Measurements from ENCODE around the gene POMT2. TPM values are rescaled to one million over a fixed set of nuclear protein-coding genes. Genes with fewer than 3 reads are reported as not detected.

The POMT2 gene
- total RNA-seq, 1 donor from 2014 or later: 14.6 TPM

- H3K27ac ChIP-seq (ENCODE audit: low read depth, low read length): no peak overlapping the region
- no peak overlapping the region for H3K9ac ChIP-seq (ENCODE audit: low read depth in 1 of 3, low read length in 3 of 3)
- H3K4me1 ChIP-seq (ENCODE audit: control insufficient read depth in 3 of 3, insufficient read depth in 3 of 3, low read length in 3 of 3): peaks cover 0 to 6% (median 0%) of the 10 kb centered on the region in 3 donors
- no peaks in the 10 kb centered on the region for H3K9me3 ChIP-seq (ENCODE audit: control insufficient read depth in 3 of 3, low read length in 3 of 3)
- H3K36me3 ChIP-seq (ENCODE audit: control insufficient read depth in 3 of 3, insufficient read depth in 3 of 3, low read length in 3 of 3): peaks cover 17 to 24% (median 20%) of the 10 kb centered on the region in 3 donors
- H3K27me3 ChIP-seq (ENCODE audit: control insufficient read depth in 3 of 3, insufficient read depth in 3 of 3, low read length in 3 of 3): peaks cover 36 to 45% (median 38%) of the 10 kb centered on the region in 3 donors
- H3K4me3 ChIP-seq (ENCODE audit: low read length in 3 of 3): no peak overlapping the region
Observed at GRCh38 chr14:77273796-77274195, 46.9 kb downstream of the POMT2 start.

GRCh38 chr14:77272261-77272660 lies 48.4 kb downstream of the POMT2 start:
- peaks cover 0 to 6% (median 0%) of the 10 kb centered on the region in 3 donors for H3K4me1 ChIP-seq (ENCODE audit: control insufficient read depth in 3 of 3, insufficient read depth in 3 of 3, low read length in 3 of 3)
- peaks cover 0 to 3% (median 2%) of the 10 kb centered on the region in 3 donors for H3K9me3 ChIP-seq (ENCODE audit: control insufficient read depth in 3 of 3, low read length in 3 of 3)
- no peak overlapping the region for H3K27ac ChIP-seq (ENCODE audit: low read depth, low read length)
- H3K36me3 ChIP-seq (ENCODE audit: control insufficient read depth in 3 of 3, insufficient read depth in 3 of 3, low read length in 3 of 3): peaks cover 8 to 11% (median 8%) of the 10 kb centered on the region in 3 donors
- no peak overlapping the region for H3K4me3 ChIP-seq (ENCODE audit: low read length in 3 of 3)
- no peak overlapping the region for H3K9ac ChIP-seq (ENCODE audit: low read depth in 1 of 3, low read length in 3 of 3)
- H3K27me3 ChIP-seq (ENCODE audit: control insufficient read depth in 3 of 3, insufficient read depth in 3 of 3, low read length in 3 of 3): peaks cover 42 to 55% (median 51%) of the 10 kb centered on the region in 3 donors

DNA sequence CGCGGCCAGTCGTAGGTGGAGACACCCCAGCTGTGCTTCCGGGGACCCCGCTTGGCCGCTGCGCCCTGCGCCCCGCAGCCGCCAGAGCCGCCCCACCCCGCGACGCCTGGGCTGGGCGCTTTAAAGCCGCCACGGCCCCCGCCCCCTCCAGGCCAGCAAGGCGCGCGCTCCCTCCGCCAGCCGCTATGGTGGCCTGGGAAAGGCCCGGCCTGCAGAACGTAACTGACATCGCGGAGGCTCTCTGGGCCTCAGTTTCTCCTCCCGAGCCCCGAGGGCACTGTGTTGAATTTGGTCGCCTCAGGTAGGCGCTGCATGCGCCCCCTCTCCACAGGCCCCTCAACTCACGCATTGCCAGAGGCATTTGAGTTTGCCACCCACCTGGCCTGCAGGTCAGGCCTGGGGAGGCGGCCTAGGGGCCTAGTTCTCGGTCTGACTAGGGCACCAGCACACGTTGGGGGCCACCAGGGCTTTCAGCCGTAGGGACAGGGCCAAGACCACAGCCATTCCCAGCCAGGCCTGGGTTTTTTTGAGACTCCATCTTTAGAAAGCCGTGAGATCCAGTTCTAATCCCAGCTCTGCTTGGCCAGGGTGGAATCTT lies 49.5 kb downstream of the POMT2 start, which contains the start of gene NGB:
Gene NGB (minus strand): TSS at position 94 of the 598 bp plus-strand sequence. CDS start 269 bp downstream, outside the sequence.
- Histone ChIP-seq H3K9me3 (ENCODE audit: control insufficient read depth in 3 of 3, low read length in 3 of 3) (peaks cover 0 to 3% (median 2%) of the 10 kb centered on the region in 3 donors), H3K27me3 (ENCODE audit: control insufficient read depth in 3 of 3, insufficient read depth in 3 of 3, low read length in 3 of 3) (peaks cover 42 to 60% (median 56%) of the 10 kb centered on the region in 3 donors), H3K27ac (ENCODE audit: low read depth, low read length) (no peak within 1 kb of the TSS), H3K4me1 (ENCODE audit: control insufficient read depth in 3 of 3, insufficient read depth in 3 of 3, low read length in 3 of 3) (peaks cover 0 to 6% (median 0%) of the 10 kb centered on the region in 3 donors), H3K9ac (ENCODE audit: low read depth in 1 of 3, low read length in 3 of 3) (no peak within 1 kb of the TSS), H3K36me3 (ENCODE audit: control insufficient read depth in 3 of 3, insufficient read depth in 3 of 3, low read length in 3 of 3) (peaks cover 2 to 3% (median 2%) of the 10 kb centered on the region in 3 donors), H3K4me3 (ENCODE audit: low read length in 3 of 3) (no peak within 1 kb of the TSS)

GRCh38 chr14:77270361-77271112 lies 50.1 kb downstream of the POMT2 start:
- H3K27me3 ChIP-seq (ENCODE audit: control insufficient read depth in 3 of 3, insufficient read depth in 3 of 3, low read length in 3 of 3): peaks cover 44 to 61% (median 61%) of the 10 kb centered on the region in 3 donors
- peaks cover 0 to 3% (median 2%) of the 10 kb centered on the region in 3 donors for H3K9me3 ChIP-seq (ENCODE audit: control insufficient read depth in 3 of 3, low read length in 3 of 3)
- peaks cover 0 to 6% (median 0%) of the 10 kb centered on the region in 3 donors for H3K4me1 ChIP-seq (ENCODE audit: control insufficient read depth in 3 of 3, insufficient read depth in 3 of 3, low read length in 3 of 3)
- H3K36me3 ChIP-seq (ENCODE audit: control insufficient read depth in 3 of 3, insufficient read depth in 3 of 3, low read length in 3 of 3): no peaks in the 10 kb centered on the region
- no peak overlapping the region for H3K9ac ChIP-seq (ENCODE audit: low read depth in 1 of 3, low read length in 3 of 3)
- no peak overlapping the region for H3K27ac ChIP-seq (ENCODE audit: low read depth, low read length)
- H3K4me3 ChIP-seq (ENCODE audit: low read length in 3 of 3): no peak overlapping the region

DNA sequence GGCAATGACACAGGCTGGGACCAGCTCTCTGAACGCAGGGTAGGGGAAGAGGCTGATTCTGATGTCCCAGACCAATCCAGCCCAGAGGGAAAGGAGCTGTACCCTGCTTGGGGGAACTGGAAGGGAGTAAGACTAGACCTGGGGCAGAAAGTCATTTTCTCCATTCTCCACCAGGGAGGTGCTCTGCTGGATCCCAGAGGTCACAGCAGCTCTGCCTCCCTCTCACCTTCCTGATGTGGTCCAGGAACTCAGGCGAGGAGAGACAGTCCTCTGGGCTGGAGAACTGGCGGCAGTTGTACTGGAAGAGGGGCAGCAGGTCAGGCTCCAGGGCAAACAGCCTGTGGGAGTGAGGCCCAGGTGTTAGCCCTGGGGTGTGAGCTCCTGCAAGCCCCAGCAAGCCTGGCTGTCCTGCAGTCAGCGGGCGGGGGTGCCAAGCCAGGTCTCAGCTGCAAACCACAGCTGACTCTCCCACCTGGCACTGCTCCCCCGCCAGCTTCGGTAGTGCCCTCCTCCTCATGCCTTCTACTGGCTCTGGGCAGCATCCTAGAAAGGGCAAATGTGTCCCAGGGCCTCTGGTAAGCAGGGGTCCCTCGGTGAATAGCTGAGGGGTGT lies 51.6 kb downstream of the POMT2 start:
- Histone ChIP-seq H3K4me3 (ENCODE audit: low read length in 3 of 3) (no peak overlapping the region), H3K27ac (ENCODE audit: low read depth, low read length) (no peak overlapping the region), H3K4me1 (ENCODE audit: control insufficient read depth in 3 of 3, insufficient read depth in 3 of 3, low read length in 3 of 3) (peaks cover 0 to 16% (median 9%) of the 10 kb centered on the region in 3 donors), H3K36me3 (ENCODE audit: control insufficient read depth in 3 of 3, insufficient read depth in 3 of 3, low read length in 3 of 3) (no peaks in the 10 kb centered on the region), H3K27me3 (ENCODE audit: control insufficient read depth in 3 of 3, insufficient read depth in 3 of 3, low read length in 3 of 3) (peaks cover 44 to 61% (median 57%) of the 10 kb centered on the region in 3 donors), H3K9ac (ENCODE audit: low read depth in 1 of 3, low read length in 3 of 3) (no peak overlapping the region), H3K9me3 (ENCODE audit: control insufficient read depth in 3 of 3, low read length in 3 of 3) (peaks cover 0 to 3% (median 2%) of the 10 kb centered on the region in 3 donors)

DNA sequence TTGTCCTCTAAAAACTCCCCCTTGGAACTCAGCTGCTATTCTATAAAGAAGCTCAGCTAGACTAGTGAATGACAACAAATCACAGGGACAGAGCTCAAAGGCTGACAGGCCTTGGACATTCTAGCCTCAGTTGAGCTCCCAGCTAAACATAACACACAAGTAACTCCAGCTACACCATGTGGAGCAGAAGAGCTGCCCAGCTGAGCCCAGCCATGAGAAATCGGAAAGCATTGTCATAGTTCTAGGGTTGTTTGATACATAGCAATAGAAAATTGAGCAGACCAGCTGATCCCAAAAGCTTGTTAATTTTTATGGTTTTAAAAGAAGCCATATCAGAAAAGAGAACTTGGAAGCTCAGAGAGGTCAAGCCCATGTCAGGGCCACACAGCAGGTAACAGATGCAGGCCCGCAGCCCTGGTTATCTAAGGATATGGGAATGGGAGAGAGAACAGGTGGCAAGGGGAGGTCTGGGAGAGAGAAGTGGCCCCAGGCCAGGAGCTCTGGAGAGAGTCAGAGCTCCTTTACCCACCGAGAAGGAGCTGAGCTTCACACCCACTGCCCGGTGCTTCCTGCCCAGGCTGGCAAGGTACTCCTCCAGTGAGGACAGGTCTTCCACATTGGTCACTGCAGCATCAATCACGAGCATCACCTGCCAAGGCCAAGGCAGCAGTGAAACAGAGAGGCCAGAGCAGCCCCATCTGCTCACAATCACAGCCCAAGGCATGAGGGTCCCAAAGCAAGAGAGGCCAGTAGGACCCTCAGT lies 52.6 kb downstream of the POMT2 start:
- Histone ChIP-seq H3K27me3 (ENCODE audit: control insufficient read depth in 3 of 3, insufficient read depth in 3 of 3, low read length in 3 of 3) (peaks cover 39 to 61% (median 53%) of the 10 kb centered on the region in 3 donors), H3K27ac (ENCODE audit: low read depth, low read length) (no peak overlapping the region), H3K4me1 (ENCODE audit: control insufficient read depth in 3 of 3, insufficient read depth in 3 of 3, low read length in 3 of 3) (peaks cover 0 to 17% (median 11%) of the 10 kb centered on the region in 3 donors), H3K4me3 (ENCODE audit: low read length in 3 of 3) (no peak overlapping the region), H3K36me3 (ENCODE audit: control insufficient read depth in 3 of 3, insufficient read depth in 3 of 3, low read length in 3 of 3) (no peaks in the 10 kb centered on the region), H3K9me3 (ENCODE audit: control insufficient read depth in 3 of 3, low read length in 3 of 3) (peaks cover 0 to 3% (median 2%) of the 10 kb centered on the region in 3 donors), H3K9ac (ENCODE audit: low read depth in 1 of 3, low read length in 3 of 3) (no peak overlapping the region)

- Histone ChIP-seq H3K36me3 (ENCODE audit: control insufficient read depth in 3 of 3, insufficient read depth in 3 of 3, low read length in 3 of 3) (no peaks in the 10 kb centered on the region), H3K27ac (ENCODE audit: low read depth, low read length) (no peak overlapping the region), H3K9me3 (ENCODE audit: control insufficient read depth in 3 of 3, low read length in 3 of 3) (peaks cover 0 to 3% (median 2%) of the 10 kb centered on the region in 3 donors), H3K9ac (ENCODE audit: low read depth in 1 of 3, low read length in 3 of 3) (no peak overlapping the region), H3K4me3 (ENCODE audit: low read length in 3 of 3) (no peak overlapping the region), H3K4me1 (ENCODE audit: control insufficient read depth in 3 of 3, insufficient read depth in 3 of 3, low read length in 3 of 3) (peaks cover 0 to 17% (median 11%) of the 10 kb centered on the region in 3 donors), H3K27me3 (ENCODE audit: control insufficient read depth in 3 of 3, insufficient read depth in 3 of 3, low read length in 3 of 3) (peaks cover 24 to 45% (median 37%) of the 10 kb centered on the region in 3 donors)
Observed at GRCh38 chr14:77266336-77266735, 54.3 kb downstream of the POMT2 start.

GRCh38 chr14:77265561-77266335 lies 54.9 kb downstream of the POMT2 start:
- Histone ChIP-seq H3K36me3 (ENCODE audit: control insufficient read depth in 3 of 3, insufficient read depth in 3 of 3, low read length in 3 of 3) (no peaks in the 10 kb centered on the region), H3K4me3 (ENCODE audit: low read length in 3 of 3) (no peak overlapping the region), H3K27ac (ENCODE audit: low read depth, low read length) (no peak overlapping the region), H3K9me3 (ENCODE audit: control insufficient read depth in 3 of 3, low read length in 3 of 3) (peaks cover 0 to 3% (median 2%) of the 10 kb centered on the region in 3 donors), H3K4me1 (ENCODE audit: control insufficient read depth in 3 of 3, insufficient read depth in 3 of 3, low read length in 3 of 3) (peaks cover 0 to 14% (median 11%) of the 10 kb centered on the region in 3 donors), H3K9ac (ENCODE audit: low read depth in 1 of 3, low read length in 3 of 3) (peak overlapping the region in 1 of 3 donors; percentile 16), H3K27me3 (ENCODE audit: control insufficient read depth in 3 of 3, insufficient read depth in 3 of 3, low read length in 3 of 3) (peaks cover 22 to 40% (median 33%) of the 10 kb centered on the region in 3 donors)

DNA sequence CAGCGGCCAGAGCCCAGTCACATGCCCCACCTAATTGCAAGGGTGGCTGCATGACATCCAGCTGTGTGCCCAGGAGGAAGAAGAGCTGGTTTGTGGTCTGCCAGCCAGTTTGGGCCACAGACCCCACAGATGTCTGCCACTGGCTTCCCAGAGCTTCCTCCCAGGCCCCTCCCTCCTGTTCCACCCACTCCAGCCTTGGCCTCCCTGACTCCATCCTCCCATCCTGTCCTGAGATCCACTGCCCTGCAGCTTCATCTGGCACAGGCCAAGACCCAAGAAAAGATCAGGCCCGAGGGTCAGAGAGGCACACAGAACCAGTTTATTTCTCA lies 55.5 kb downstream of the POMT2 start:
- Histone ChIP-seq H3K9ac (ENCODE audit: low read depth in 1 of 3, low read length in 3 of 3) (peak overlapping the region in 1 of 3 donors; percentile 16), H3K27me3 (ENCODE audit: control insufficient read depth in 3 of 3, insufficient read depth in 3 of 3, low read length in 3 of 3) (peaks cover 19 to 34% (median 28%) of the 10 kb centered on the region in 3 donors)

More for the DNA sequence above, 55.5 kb downstream of the POMT2 start:
- H3K27ac ChIP-seq (ENCODE audit: low read depth, low read length): no peak overlapping the region
- no peak overlapping the region for H3K4me3 ChIP-seq (ENCODE audit: low read length in 3 of 3)
- H3K4me1 ChIP-seq (ENCODE audit: control insufficient read depth in 3 of 3, insufficient read depth in 3 of 3, low read length in 3 of 3): peaks cover 0 to 14% (median 11%) of the 10 kb centered on the region in 3 donors
- H3K9me3 ChIP-seq (ENCODE audit: control insufficient read depth in 3 of 3, low read length in 3 of 3): peaks cover 0 to 3% (median 2%) of the 10 kb centered on the region in 3 donors
- no peaks in the 10 kb centered on the region for H3K36me3 ChIP-seq (ENCODE audit: control insufficient read depth in 3 of 3, insufficient read depth in 3 of 3, low read length in 3 of 3)
